ENCODE measurements around the gene WDR91.
"Not testable (repeated sequence)": the region's sequence is repeated elsewhere in the genome, so short reads cannot be mapped to it uniquely, and the experiment has no call there.

The WDR91 gene

DNA sequence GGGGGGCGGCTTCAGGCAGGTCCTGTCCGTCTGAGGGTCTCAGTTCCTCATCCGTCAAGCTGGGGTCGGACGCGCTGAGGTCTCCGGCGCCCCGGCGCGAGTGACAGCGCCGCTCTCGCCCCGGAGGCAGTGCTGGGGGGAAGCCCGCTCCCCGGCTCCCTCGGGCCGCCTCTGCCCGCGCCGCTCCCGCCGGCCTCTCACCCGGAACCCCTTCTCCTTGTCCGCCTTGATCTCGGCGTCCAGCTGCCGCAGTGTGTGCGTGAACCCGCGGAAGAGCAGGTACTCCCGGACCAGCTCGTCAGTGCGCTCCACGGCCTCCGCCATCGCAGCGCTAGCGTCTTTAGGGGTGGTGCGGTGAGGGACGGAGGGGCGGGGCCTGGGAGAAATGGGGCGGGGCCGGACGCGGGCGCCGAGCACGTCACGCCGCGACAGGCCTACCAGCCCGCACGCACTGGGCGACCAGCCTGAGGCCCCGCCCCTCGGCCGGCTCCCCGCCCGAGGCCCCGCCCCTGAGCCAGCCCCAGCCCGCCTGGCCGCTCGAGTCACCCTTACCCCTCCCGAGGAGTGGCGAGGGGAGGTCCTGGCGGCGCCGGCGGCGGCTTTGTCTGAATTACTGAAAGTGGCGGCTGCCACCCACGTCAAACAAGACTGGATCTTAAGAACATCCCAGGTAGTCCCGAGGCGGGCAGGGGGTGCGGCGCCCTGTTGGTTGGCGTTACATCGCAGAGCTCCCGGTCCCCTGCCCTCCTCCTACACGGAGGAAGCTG is at the start of gene WDR91:
TSS of gene WDR91 (minus strand) at position 348 of the 767 bp plus-strand sequence. CDS start at position 324, 24 bp downstream.
- peak; percentile 98 for DNase-seq

DNA sequence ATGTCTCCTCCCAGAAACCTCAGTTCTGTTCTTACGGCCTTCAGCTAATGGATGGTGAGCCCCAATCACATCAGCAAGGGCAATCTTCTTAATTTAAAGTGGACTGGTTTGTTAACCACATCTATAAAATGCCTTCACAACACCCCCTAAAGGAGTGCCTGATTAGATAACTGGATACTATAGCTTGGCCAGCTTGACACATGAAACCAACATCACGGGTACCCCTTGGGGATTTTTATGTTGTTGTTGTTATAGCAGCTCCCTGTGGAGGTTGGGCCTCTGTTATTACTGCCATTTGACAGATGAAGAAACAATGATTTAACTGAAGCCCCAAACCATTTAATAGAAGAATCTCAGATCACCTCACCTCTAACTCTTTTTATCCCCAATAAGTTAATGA is 49.1 kb upstream of the WDR91 start:
- no peak for DNase-seq

DNA sequence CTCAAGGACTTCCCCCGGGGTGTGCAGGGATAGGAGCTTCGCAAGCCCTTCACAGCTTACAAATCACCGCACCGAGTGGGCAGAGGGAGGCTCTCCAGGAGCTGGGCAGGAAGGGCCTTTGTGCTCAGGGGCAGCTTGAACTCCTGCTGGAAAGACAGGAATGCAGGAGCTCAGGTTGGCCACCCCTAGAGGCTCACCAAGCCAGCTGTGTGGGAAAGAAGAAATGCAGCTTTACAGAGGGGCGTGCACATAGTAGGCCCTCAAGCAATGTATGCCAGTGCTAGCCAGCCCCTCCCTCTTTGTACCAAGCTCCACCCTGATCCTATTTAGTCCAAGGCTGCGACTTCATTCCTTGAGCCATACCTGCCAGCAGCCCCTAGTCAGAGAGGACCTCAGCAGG is 48.4 kb upstream of the WDR91 start:
- DNase-seq = no peak

DNA sequence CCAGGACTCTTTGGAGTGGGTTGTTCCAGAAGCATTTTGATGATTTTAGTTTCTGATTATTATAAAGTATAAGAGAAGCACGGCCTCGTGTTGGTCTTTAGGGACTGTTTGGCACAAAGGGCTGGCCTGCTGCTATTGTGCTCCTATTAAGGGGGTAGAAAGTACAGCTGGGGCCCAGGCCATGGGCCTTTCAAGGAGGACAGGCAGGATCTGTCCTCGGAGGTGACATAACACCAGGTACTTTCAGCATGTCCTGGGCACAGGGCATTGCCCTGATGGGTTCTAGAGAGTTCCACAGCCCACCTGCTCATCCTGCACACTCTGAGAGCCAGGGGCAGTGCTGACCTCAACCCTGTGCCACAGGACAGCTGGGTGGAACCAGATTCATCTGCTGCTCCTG is 47.3 kb upstream of the WDR91 start:
- no peak for DNase-seq

DNA sequence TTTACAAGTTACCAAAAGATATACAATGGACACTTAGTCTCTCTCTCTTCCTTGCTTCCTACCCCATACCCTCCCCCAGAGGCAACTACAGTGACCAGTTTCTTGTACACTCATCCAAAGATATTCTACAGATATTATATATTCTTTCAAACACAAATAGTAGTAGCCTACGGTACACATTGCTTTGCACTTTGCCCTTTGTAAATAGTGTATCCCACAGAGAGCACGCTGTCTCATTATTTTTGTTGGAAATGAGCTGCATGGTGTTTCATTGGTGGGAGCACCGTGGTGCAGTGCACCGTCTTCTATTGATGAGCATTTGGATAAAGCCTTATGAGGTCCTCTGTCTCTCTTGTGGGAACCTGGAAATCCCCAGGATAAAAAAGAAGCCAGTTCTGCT is 46.5 kb upstream of the WDR91 start:
- no peak for DNase-seq

DNA sequence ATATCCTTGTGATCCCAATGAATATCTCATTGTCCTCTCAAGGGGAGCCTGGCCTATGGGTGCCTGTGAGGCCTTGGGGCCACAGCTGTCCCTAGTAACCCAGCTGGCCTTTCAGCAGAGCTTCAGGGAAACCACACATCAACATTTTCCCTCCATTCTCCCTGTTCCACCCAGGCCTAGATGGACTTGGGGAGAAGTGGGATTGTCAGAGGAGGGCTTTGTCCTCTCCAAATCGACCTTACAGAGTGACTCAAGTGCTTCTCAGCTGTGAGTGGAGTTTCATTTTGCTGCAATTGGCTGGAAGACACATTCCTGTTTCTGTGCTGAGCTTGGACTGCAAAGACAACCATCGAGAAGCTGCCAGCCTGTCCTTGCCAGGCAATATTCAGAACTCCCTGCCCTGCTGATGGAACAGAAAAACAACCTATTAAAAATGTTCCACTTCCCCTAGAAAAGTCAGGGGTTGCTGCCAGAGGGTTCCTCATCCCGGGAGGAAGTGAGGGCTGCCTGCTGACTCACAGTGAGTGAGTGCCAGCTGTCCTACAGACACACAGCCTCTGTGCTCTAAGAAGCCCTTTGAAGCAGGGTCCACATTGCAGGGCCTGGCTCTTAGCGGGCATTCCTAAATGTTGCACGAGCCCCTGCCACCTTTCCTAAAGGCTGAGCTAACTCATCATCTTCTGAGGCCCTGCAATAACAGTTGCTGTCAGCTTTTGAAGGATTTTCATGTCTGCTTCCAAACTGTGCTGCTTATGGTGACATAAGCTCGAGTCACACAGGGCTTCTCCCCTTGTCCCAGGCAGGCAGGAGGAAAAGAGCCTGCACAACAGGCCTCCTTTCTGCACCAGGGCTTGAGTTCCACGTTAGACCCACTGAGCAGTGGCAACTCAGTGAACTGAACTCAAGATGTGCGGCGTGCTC is 42.8 kb upstream of the WDR91 start:
- DNase-seq = peak; percentile 82

DNA sequence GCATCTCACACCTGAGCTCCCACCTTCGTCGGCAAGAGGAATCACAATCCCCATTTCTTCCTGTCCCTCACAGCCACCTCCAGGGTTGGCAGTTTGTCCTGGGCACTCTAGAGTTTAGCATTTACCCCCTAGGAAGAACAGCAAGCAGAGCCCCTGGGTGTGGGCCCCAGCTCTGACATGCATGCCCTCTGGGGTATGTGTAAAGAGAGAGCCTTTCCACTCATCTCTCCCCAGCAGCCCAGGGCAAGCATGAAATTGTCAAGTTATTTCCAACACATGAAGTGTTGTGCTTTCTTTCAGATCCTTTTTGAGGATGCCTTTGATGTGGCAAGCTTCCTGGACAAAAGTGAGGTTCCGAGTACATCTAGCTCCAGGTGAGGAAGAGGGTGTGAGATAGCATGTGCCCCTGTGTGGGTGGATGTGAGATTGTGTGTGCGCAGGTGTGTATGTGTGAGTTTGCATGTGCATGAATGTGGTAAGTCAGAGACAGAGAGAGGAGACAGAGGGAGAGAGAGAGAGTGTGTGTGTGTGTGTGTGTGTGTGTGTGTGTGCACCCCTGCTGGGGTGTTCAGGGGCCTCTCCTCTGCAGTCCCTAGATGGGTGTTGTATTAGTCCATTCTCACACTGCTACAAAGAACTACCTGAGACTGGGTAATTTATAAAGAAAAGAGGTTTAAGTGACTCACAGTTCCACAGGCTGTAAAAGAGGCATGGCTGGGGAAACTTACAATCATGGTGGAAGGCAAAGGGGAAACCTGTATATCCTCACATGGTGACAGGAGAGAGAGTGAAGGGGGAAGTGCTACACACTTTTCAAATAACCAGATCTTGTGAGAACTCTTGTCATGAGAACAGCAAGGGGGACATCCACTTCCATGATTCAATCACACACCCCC is 40.4 kb upstream of the WDR91 start:
- no peak for DNase-seq

DNA sequence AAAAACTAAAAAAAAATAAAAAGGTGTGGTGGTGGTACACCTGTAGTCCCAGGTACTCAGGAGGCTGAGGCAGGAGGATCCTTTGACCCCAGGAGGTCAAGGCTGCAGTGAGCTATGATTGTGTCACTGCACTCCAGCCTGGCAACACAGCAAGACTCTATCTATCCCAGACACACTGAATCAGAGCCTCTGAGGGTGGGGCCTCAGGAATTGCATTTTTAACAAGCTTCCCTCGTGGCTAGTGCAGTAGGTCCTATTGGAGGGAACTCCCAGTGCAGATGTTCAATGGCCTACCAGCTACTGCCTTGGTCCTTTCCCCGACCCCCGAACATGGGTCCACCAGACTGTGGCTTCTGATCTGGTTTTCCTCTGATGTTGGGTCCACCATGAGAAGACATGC is 37.2 kb upstream of the WDR91 start:
- DNase-seq = no peak

DNA sequence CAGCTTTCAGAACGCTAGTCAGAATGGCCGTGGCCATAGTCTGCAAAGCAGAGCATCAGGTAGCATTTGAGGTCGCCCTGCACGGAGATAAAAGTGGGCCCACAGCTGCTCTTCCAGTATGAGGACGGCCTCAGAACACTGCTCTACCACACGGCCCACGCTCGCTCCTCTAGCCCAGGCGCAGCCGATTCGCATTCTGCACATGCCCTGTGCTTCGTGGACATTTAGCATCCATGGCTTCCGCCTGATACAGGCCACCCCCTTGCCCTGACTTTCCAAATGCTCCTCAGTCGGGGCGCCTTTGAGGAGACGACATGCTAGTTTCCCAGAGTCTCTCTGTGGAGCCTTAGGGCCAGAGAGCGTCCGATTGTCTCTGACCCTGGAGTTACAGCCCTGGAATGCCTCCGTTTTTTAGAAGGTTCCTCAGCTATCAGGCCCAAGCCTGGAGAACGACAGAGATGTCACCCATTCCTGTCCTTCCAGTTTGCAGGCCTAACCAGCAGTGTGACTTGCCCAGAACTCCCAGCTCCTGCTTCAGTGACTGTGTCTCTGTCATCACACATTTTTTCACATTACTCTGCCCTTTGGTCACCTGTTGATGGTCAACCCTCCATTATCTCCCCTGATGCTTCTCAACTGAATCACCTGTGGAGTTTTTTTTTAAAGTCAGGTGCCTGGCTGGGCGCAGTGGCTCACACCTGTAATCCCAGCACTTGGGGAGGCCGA is 36.6 kb upstream of the WDR91 start:
- DNase-seq = no peak

DNA sequence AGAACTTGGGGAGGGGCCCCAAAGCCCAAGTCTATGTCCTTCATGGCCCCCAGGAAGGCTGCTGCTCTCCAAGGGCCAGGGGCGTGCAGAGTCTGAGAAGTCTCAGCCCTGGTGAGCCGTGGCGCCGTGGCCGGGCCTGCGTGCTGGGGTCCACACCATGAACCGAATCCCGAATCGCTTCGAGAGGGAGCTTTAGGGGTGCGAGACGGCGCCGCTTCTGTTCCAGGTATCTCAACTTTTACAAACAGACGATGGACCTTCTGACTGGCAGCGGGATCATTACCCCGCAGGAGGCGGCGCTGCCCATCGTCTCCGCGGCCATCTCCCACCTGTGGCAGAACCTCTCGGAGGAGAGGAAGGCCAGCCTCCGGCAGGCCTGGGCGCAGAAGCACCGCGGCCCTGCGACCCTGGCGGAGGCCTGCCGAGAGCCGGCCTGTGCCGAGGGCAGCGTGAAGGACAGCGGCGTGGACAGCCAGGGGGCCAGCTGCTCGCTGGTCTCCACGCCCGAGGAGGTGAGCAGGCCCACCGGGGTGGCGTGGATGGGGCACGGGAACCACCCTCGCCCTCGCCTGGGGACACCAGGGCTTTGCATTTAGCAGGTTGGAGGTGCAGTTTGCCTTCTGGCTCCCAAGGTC is 35.0 kb upstream of the WDR91 start:
- DNase-seq = no peak

DNA sequence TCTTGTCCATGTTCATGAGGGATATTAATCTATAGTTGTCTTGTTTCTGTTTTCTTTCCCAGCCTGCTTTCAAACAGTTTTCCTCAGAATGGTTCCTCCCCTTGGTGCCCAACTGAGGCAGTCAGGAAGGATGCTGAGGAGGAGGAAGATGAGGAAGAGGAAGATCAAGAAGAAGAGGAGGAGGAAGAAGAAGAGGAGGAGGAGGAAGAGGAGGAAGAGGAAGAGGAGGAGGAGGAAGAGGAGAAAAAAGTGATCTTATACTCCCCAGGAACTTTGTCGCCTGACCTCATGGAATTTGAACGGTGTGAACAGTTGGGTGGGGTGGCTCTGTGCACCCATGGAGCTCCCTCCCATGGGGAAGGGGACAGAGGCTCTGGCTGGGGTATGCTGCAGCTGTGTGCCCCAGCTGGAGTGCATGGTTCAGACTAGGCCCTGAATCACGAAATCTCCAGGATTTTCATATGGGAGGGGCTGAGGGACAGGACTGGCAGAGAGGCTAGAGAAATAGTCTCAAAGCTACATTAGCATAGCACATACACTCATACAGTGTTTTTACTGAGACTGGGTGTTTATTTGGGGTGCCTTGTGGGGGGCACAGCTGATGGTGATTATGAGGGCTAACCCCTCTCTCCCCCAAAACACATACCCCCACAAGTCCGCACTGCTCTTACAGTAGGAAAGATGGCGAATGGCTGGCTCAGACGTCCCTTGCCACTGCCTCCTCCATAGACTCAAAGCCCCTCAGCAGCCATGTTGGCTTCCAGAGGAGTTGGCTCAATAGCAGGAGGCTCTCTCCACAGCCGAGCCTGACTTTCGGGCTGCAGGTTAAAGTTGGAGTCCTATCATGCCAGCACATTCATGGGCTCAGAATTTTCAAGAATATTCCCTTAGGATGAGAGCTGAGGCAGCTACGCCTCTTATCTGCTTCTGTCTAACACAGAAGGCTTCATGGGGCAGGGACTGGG is 34.2 kb upstream of the WDR91 start:
- no peak for DNase-seq

DNA sequence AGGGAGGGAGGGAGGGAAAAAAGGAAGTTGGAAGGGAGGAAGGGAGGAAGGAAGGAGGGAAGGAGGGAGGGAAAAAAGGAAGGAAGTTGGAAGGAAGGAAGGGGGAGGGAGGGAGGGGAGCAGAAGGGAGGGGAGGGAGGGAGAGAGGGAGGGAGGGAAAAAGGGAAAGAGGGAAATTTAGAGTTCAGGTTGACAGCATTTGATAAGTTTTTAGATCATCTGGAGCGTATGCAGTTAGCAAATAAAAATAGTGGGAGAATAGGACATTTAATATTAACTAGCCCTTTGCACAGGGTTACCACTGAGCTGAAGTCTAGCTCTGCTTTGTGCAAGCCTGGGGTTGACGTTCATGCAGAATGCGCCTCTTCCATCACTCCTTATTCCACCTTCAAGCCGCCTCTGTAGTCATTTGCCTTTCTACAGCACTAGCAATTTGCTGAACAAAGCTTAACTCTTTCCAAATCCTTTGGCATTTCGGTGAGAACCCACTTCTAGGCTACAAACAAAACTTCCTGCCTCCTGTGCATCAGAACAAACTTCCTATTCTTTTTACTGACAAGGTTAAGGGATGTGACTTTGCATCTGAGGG is 30.9 kb upstream of the WDR91 start:
- DNase-seq = no peak

DNA sequence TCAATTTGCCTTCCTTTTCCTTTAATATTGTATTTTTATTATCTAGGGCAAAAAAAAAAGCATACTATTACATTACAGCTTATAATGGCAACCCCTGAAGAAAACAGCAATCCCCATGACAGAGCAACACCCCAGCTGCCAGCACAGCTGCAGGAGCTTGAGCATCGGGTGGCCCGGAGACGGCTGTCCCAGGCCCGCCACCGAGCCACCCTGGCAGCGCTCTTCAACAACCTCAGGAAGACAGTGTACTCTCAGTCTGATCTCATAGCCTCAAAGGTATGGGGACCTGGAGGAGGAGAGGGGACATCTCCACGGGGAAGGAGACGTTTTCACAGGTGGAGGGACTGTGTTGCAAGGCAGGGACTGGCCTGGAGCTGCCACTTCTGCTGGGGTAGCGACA is 29.1 kb upstream of the WDR91 start:
- DNase-seq = no peak

DNA sequence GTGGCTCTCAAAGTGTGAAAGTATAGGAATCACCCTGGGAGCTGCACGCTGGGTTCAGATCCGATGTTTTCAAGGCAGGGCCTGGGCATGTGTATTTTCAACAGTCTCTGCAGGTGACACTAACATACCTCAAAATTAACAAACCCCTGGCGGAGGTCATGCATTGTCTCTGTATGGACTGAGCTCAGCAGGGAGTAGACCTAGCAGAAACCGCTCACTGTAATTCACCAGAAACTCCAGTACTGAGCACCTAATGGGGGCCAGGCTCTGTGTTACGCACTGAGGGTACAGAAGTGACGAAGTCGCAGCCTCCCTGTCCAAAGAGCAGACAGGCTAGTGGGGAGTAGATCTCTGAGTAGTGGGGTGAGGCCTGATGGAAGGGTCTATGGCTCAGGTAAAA is 27.9 kb upstream of the WDR91 start:
- DNase-seq = no peak

DNA sequence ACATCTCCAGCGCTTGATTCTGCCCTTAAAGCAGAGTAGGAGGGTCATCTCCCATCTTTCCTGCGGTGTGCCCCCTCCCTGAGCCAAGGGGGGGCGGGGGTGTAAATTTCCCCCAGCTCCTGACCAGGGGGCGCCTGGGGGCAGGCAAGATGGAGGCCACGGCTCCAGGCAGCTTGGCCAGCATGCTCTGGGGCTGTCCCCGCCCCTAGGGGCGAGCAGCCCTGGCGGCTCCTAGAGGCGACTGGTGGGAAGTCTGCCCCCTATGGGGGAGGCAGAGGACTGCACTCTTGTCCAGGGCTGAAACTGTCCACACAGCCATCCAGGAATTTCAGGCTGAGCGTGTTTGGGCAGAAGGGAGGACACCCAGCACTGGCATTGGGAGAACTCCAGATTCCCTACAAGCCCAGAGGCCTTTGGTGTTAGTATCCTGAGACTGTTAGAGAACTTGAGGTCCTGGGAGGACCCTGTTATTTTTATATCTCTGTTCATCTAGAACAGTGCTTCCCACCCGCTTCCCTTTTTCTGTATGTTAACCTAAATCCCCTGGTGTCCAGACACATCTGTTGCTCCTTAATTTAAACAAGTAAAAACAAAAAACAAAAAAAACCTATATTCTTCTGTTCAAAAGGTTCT is 26.9 kb upstream of the WDR91 start:
- DNase-seq = no peak

DNA sequence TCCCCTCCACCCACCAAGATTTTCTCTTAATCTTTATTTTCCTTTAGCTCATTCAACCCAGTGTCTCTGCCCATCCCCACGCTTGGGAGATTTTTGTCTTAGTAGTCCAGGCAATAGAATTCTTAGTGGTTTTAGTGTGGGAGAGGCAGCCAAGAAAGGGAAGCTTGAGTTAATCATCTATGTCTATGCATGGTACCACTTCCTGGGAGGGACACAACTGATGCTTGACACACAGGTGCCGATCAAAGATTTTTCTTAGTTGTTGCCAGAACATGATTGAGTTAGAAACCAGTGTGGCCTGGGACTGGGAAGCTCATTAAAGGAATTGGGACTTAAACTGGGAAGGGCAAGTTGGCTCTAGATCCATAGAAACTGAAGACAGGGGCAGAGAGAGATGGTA is 25.4 kb upstream of the WDR91 start:
- DNase-seq = no peak

DNA sequence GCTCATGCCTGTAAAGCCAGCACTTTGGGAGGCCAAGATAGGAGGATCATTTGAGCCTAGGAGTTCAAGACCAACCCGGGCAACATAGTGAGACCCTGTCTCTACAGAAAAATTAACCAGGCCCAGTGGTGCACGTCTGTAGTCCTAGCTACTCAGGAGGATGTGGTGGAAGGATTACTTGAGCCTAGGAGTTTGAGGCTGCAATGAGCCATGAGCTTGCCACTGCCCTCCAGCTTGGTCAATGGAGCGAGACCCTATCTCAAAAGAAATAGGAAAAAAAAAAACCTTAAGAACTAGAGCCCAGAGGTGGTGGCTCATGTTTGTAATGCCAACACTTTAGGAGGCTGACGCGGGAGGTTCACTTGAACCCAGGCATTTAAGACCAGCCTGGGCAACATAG is 24.5 kb upstream of the WDR91 start:
- no peak for DNase-seq

DNA sequence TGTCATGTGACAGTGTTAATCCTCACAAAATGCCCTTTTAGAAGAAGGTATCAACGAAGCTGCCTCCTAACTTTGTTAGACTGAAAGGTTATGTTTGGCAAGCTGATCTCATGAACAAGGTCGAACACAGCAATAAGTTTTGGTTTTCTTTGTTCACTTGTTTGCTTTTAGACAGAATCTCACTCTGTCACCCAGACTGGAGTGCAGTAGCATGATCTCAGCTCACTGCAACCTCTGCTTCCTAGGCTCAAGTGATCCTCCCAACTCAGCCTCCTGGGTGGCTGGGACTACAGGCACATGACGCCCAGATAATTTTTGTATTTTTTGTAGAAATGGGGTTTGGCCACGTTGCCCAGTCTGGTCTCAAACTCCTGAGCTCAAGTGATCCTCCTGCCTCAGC is 23.4 kb upstream of the WDR91 start:
- no peak for DNase-seq

DNA sequence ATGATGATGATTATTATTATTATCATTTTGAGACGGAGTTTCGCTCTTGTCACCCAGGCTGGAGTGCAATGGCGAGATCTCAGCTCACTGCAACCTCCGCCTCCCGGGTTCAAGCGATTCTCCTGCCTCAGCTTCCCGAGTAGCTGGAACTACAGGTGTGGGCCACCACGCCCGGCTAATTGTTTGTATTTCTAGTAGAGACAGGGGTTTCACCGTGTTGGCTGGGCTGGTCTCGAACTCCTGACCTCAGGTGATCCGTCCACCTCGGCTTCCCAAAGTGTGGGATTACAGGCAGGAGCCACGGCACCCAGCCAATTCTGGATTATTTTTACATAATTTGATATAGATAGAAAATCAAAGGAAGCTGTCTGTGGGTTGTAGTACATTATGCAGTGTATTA is 22.8 kb upstream of the WDR91 start:
- DNase-seq = not testable (repeated sequence)

DNA sequence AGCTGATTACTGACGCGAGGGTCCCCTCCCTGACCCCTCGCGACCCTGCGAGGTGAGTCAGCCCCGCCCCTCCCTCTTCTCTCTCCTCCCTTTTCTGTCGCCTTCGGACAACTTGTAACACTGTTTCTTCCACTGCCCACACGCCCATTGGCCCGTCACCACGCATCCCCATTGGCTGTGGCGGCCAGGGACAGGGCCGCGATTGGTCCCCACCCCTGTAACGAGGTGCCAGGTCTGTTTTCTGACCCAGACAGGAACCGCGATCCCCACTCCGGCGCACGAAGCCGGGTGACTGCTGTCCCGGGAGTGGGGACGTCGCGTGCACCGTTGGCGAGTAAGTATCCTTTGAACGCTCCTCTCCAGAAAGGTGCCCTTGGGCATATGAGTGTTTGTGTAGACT is 22.2 kb upstream of the WDR91 start, which contains the start of gene STRA8:
TSS of gene STRA8 (plus strand) at position 269 of the 400 bp plus-strand sequence. CDS start 6,687 bp downstream, outside the sequence.
- no peak for DNase-seq
